Cardiac fibroblast (primary cell): ENCODE data around the gene IGFBP6.

Source experiments
- DNase-seq, 2 donors: peaks; one replicate each; pipeline versions ENCODE4 v3.0.0 to v3.0.0-alpha.2; 2010; ENCODE audit warnings: low read depth in 2 of 2
- H3K4me3 ChIP-seq, 2 donors: replicated peaks in 1 of 2; 1 replicate in 1 of 2; 2 replicates in 1 of 2; pipeline ENCODE4 v1.5.1; 2011; ENCODE audit warnings: low read depth in 2 of 2, low read length in 2 of 2, mild to moderate bottlenecking in 2 of 2, moderate library complexity in 1 of 2
- CTCF ChIP-seq: IDR thresholded peaks from one replicate; pipeline ENCODE4 v1.5.1; 2011; ENCODE audit warnings: low read depth, mild to moderate bottlenecking, low read length, inconsistent platforms

The IGFBP6 gene

GRCh38 chr12:53067993-53068770, 29.3 kb upstream of the IGFBP6 start:
- H3K4me3 ChIP-seq = no peak overlapping the region
- TF ChIP-seq CTCF = no peak
- no peak for DNase-seq

- peak in 1 of 2 donors; percentile 44 for DNase-seq
- H3K4me3 ChIP-seq = no peak overlapping the region
- no peak for TF ChIP-seq CTCF
Observed at GRCh38 chr12:53068811-53069585, 28.5 kb upstream of the IGFBP6 start.

- no peak for DNase-seq
- TF ChIP-seq CTCF = no peak
- H3K4me3 ChIP-seq = no peak overlapping the region
Observed at GRCh38 chr12:53069621-53070410, 27.7 kb upstream of the IGFBP6 start.

GRCh38 chr12:53070877-53071492, 26.5 kb upstream of the IGFBP6 start:
- no peak for DNase-seq
- no peak overlapping the region for H3K4me3 ChIP-seq
- no peak for TF ChIP-seq CTCF

- no peak overlapping the region for H3K4me3 ChIP-seq
- peak; percentile 14 for TF ChIP-seq CTCF
- DNase-seq = peak; percentile 35 to 90
Observed at GRCh38 chr12:53071591-53072551, 25.6 kb upstream of the IGFBP6 start.
